ENCODE data around the gene IQCF5.

- TF ChIP-seq POLR2AphosphoS5 (IDR thresholded peaks at IDR 0.05; ENCODE audit: low read depth) (no peak), STAT1 (IDR thresholded peaks at IDR 0.05; ENCODE audit: unreplicated experiment) (no peak), EZH2 (IDR thresholded peaks at IDR 0.05; ENCODE audit: low read depth, unreplicated experiment) (no peak), CTCF (conservative IDR thresholded peaks at IDR 0.05; ENCODE audit: low read depth in 2 of 2) (no peak), JUNB (IDR thresholded peaks at IDR 0.05; ENCODE audit: unreplicated experiment) (no peak), ZNF114 (CRISPR knock-in tag; IDR thresholded peaks at IDR 0.05) (no peak)
Observed at GRCh38 chr3:51860703-51861665, 14.4 kb downstream of the IQCF5 start, which contains the start of gene IQCF2.

Measured in GM23338 (cell line).